ENCODE measurements around the gene UCKL1.

GRCh38 chr20:63894358-63895201 is 61.6 kb downstream of the UCKL1 start, which contains the start of gene DNAJC5:
- TF ChIP-seq CTCF (IDR thresholded peaks at IDR 0.05; ENCODE audit: low read depth, low read length): no peak
- TF ChIP-seq POLR2A (IDR thresholded peaks at IDR 0.05; ENCODE audit: extremely low read depth, insufficient read length): peak; percentile 27

Data from NB4 (cell line).